AG08395 (cell line): Measurements from ENCODE around the gene TMEM59L.
A peak's percentile ranks its signal among the peaks of the same experiment; 100 is the strongest.
"Not testable (repeated sequence)": the region's sequence is repeated elsewhere in the genome, so short reads cannot be mapped to it uniquely, and the experiment has no call there.

Experiments used
- DNase-seq: peaks from one replicate; pipeline ENCODE4 v3.0.0; 2012; ENCODE audit warnings: mixed read lengths, low spot score

Gene TMEM59L

DNA sequence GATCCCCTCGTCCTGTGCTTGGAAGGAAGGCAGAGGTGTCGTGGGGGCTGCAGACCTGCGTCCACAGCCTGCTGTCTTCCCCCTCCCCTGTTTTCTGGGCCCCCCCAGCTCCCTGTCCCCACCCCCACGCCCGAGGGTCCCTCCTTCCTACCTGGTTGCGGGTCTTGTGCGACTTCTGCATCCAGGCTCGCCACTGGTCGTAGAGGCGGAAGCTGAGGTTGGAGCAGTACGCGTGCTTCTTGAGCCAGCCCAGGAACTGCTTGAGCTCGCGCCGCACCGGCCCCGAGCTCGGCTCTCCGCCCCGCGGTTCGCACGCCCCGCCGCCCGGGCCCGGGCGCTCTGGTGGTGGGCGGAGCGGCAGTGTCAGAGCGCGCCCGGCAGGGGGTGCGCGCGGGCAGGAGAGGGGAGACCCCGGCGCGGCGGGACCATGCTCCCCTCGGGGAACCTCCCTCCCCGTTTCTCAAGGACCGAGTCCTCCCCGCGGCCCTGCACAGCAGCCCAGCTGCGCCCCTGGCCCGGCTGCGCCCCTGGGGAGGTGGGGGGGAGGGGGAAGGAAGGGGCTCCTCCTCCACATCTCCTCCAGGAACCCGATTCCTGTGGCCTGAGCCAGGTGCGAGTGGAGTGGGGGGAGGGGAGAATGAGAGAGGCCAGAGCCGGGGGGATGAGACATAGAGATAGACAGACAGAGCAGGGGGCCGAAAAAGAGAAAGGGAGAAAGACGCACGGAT is 18.4 kb upstream of the TMEM59L start:
- DNase-seq: peak; percentile 89

DNA sequence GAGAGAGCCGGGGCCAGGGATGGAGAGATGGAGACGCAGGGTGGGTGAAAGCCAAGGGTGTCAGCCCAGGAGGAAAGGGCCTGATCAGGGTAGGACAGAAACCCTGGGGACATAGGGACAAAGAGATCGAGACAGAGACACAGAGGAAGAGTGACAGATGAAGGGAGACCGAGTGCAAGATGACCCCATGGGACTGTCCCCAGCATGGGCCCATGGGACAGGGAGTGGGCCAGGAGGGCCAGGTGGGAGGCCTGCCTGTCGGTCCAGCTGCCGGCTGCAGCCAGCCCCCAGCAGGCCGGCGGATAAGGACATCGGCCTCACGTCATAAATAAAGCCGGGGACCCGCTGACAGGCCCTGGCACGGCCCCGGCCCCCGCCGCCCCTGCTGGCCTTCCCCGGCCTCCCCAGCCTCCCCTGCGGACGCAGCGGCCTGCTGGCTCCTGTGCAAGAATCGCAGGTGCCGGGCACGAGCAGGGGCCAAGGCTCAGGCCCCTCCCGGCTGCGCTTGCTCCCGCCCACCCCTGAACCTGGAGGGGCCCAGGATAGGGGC is 17.8 kb upstream of the TMEM59L start:
- DNase-seq: no peak

DNA sequence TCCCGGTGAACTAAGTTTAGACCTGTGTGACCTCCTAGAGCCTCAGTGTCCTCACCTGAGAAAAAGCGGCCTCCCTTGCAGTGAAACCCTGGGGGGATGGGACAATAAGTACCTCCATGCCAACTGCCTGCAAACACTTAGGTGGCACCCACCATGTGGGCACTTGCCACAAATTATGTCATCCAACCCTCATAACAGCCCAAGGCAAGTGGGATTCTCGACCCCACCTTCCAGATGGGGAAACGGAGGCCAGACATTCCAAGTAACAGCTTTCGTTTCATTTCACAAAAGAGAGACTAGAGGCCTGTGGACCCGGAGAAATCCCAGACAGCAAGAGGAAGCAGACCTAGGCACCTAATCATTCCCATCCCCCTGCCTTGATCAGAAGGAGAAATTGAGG is 17.2 kb upstream of the TMEM59L start:
- no peak for DNase-seq

DNA sequence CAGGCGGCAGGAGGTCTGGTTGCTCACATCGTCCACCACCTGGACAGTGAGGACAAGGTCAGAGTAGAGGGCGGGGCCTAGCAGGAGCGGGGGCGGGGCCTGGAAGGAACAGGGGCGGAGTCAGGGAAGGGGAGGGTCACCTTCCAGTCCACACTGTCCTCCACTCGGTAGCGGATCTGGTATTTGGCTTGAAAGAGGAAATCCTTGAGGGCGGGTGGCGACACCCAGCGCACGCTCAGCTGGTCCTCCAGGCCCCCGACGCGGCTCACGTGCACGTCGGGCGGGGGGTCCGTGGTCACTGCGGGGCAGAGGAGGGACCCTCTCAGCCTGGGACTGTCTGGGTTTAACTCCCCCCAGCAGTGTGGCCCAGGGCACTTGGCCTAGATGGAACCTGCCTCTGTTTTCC is 15.9 kb upstream of the TMEM59L start:
- no peak for DNase-seq

DNA sequence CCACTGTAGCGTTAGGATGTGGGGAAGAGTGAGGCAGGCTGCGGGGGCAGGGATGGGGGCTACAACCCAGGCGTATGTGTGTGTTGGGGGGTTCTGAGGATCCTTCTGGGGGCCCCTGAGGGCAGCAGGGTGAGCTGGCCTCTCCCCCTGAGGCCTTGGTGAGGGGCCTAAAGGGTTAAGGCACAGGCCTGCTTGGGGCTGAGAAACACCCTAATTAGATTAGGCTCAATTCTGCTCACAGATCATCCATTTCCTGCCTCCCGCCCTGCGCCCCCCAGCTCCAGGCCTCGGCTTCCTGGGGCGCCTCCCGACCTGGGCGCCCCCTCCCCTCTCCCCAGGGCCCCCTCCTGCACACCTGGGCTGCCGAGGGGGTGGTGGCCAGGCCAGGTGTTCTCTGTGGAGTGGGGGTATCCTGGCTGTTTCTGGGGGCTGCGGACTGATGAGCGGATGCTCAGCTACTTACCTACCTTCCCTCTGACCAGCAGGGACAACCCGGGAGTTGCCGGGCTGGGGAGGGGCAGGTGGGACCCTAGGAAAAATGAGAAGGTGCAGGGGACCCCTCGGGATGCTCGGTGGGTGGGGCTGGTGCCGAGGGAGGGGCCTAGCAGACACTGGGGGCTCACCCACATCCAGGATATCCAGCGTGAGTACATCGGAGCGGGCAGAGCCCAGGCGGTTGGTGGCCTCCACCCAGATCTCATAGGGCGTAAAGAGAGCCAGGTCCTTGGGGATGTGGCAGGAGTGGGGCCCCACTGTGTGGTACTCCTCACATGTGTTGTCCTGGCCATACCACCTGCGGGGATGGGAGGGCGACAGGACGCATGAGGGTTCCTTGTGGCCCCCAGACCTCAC is 14.6 kb upstream of the TMEM59L start:
- no peak for DNase-seq

DNA sequence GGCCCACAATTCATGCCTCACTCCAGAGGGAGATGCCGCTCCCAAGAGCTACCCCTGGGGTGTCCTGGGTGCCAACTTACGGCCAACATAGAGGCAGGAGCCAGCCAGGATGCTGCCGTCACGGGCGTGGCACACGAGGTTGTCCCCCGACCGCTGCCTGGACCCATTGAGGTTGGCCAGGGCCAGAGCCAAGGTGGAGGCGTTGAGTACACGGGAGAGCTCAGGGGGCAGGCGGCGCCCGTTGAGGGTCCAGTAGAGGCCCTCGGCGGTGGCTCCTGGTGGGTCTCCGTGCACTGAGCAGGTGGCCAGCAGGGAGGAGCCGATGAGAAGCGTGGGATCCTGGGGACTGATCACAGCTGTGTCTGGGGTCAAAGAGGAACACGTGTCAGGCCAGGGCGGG is 13.2 kb upstream of the TMEM59L start:
- DNase-seq: no peak

GRCh38 chr19:18600692-18601397 is 11.8 kb upstream of the TMEM59L start:
- DNase-seq: not testable (repeated sequence)

DNA sequence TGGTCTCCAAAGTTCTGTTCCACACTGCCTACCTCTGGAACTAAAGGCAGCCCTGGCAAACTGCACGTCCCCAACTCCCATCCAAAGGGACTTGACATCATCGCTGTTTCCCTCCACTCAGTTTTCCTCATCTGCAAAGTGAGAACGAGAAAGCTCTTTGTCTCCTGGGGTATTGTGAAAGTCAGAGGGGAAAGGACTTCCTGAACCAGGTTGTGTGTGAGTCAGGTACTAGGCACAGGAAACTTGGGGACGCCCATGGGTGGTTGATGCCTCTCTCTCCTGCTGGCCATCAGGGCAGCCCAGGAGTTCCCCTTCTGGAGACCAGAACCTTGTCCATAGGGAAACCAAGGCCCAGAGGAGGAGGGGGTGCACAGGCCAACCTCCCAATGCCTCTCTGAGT is 10.8 kb upstream of the TMEM59L start:
- no peak for DNase-seq

GRCh38 chr19:18603255-18603957 is 9.3 kb upstream of the TMEM59L start:
- peak; percentile 63 for DNase-seq

GRCh38 chr19:18603958-18604819 is 8.5 kb upstream of the TMEM59L start:
- DNase-seq: no peak

- DNase-seq: peak; percentile 2
Observed at GRCh38 chr19:18604820-18605159, 7.9 kb upstream of the TMEM59L start.

DNA sequence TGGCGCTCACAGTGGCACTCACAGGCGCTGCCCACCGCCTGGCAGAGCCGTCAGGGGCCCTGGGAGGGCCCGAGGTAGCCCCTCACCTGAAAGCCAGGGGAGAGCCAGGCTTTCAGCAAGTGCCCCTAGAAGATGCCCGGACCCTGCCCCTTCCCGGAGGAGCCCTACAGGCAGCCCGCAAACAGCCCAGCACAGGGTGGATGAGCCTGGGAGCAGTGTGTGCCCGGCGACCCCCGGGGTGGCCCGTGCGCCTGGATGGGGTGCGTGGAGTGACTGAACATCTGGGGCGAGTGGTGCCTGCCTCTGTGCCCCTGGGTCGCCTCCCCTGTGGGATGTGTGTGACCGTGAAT is 7.5 kb upstream of the TMEM59L start:
- DNase-seq: no peak

DNA sequence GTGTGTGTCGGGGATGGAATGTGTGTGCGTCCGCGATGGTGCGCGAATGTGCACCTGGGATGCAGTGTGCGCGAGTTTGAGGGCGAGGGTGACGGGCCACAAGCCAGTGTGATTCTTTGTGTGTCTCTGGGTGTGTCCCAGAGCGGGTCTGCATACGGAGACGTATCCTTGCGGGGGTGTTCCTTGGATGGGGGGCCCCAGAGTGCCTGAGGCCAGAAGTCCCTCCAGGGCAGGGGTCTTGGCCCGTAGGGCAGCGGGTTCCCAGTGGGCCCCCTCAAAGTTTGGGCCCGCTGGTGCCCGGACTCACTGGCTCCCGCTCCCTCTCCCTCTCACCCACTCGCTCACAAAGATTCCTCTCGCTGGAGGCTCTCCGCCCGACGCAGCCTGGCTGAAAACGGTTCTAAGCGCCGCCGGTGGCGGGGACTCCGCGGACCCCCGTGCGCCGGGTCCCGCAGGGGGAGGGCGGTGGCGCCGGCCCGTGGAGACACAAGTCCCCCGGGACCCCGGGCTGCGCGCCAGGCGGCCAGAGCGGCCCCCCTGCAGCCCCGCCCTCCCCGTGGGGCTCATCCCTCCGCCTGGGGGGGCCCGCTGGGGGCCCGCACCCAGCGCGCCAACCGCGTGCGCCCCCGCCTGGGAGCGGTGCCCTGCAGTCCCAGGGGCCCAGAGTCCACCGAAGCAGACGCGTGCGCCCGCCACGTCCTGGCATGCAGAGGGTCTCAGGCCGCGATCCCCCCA is 7.0 kb upstream of the TMEM59L start:
- no peak for DNase-seq

- DNase-seq: no peak
Observed at GRCh38 chr19:18606281-18607225, 6.1 kb upstream of the TMEM59L start, which contains the start of gene CRLF1. Gene CRLF1, minus strand, starts transcription at chr19:18606799. Its CDS starts 143 bp downstream, at chr19:18606656.

- DNase-seq: no peak
Observed at GRCh38 chr19:18607226-18608101, 5.2 kb upstream of the TMEM59L start.

DNA sequence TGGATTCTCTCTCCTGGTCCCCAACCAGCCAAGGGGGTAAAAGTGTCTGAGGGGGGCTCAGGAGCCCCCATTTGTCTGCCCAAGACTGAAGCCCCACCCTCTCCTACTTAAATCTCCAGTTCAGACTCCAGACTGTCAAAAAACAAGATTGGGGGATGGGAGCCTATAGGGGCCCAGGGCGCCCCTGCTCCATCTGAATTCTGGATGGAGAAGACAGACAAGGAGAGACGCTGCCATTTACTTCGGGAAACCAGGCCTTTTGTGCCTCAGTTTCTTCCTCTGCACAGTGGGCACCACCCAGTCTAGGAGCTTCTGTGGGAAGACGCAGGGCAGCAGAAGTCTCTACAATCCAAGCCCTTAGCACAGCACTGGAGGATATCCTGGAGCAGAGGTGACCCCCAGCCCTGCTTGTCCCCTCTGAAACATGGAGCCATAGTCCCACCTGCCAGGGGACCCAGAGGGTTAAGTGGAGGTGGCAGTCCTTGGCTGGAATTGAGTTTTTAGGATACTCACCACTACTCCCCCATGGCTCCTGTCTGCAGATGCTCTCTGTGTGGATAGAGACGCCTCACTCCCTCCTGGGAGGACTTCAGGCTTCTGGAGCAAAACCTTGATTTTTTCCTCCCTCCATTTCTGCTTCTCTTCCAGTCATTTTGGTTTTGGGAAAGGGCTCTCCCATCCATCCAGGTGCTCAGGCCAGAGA is 4.4 kb upstream of the TMEM59L start:
- no peak for DNase-seq
